GM23338 (cell line): ENCODE results near the gene GPR3. TPM values are rescaled to one million over a fixed set of nuclear protein-coding genes. Genes with fewer than 3 reads are reported as not detected.

Experiments
- ATAC-seq: fragments of 200-7000 bp; cut with Tn5 transposase; 3 replicates; pipeline ENCODE4 v1.9.1; 2020
- DNase-seq: peaks from one replicate; pipeline ENCODE4 v3.0.0-alpha.2; 2015; ENCODE audit warnings: low spot score
- H2AFZ ChIP-seq: fragments of 200-600 bp; sonication (generic); 2 replicates; pipeline ENCODE4 v1.8.0; 2016; ENCODE audit warnings: antibody characterized with exemption, mild to moderate bottlenecking, moderate library complexity
- H3F3A ChIP-seq: fragments of 200-600 bp; sonication (generic); replicated peaks from 2 replicates; pipeline ENCODE4 v1.8.0; 2017; ENCODE audit warnings: antibody characterized with exemption, mixed run types, low read depth
- H3K27ac ChIP-seq: fragments of 200-600 bp; sonication (generic); 2 replicates; pipeline ENCODE4 v1.6.1; 2016; ENCODE audit warnings: low read depth
- H3K27me3 ChIP-seq: fragments of 200-600 bp; sonication (generic); 2 replicates; pipeline ENCODE4 v1.8.0; 2016; ENCODE audit warnings: mild to moderate bottlenecking, mixed run types, moderate library complexity; ENCODE audit not compliant: insufficient read depth
- H3K36me3 ChIP-seq: fragments of 200-600 bp; sonication (generic); 2 replicates; pipeline ENCODE4 v1.8.0; 2016; ENCODE audit warnings: mild to moderate bottlenecking; ENCODE audit not compliant: insufficient read depth
- H3K4me1 ChIP-seq: fragments of 200-600 bp; sonication (generic); 2 replicates; pipeline ENCODE4 v1.8.0; 2016; ENCODE audit warnings: mild to moderate bottlenecking, moderate library complexity; ENCODE audit not compliant: insufficient read depth
- H3K4me2 ChIP-seq: fragments of 200-600 bp; sonication (generic); 2 replicates; pipeline ENCODE4 v1.7.1; 2017; ENCODE audit warnings: mixed run types
- H3K4me3 ChIP-seq: fragments of 200-600 bp; sonication (generic); 2 replicates; pipeline ENCODE4 v1.6.1; 2016; ENCODE audit warnings: mixed run types
- H3K79me2 ChIP-seq: fragments of 200-600 bp; sonication (generic); replicated peaks from 2 replicates; pipeline ENCODE4 v1.8.0; 2017; ENCODE audit warnings: mild to moderate bottlenecking; ENCODE audit not compliant: insufficient read depth
- H3K9me2 ChIP-seq: fragments of 200-600 bp; sonication (generic); 2 replicates; pipeline ENCODE4 v1.8.0; 2017; ENCODE audit not compliant: insufficient read depth
- H4K20me1 ChIP-seq: fragments of 200-600 bp; sonication (generic); replicated peaks from 2 replicates; pipeline ENCODE4 v1.8.0; 2017; ENCODE audit warnings: mild to moderate bottlenecking; ENCODE audit not compliant: insufficient read depth
- H3K27ac Mint-ChIP-seq: 2 replicates; pipeline ENCODE4 v1.8.0; 2020; ENCODE audit warnings: inconsistent platforms, mild to moderate bottlenecking, moderate library complexity, mixed read lengths
- H3K27me3 Mint-ChIP-seq: 3 replicates; pipeline ENCODE4 v1.8.0; 2022; ENCODE audit warnings: low read depth, mild to moderate bottlenecking, moderate library complexity, mixed read lengths, inconsistent platforms; ENCODE audit not compliant: insufficient read depth, poor library complexity
- H3K36me3 Mint-ChIP-seq: 3 replicates; pipeline ENCODE4 v1.8.0; 2021; ENCODE audit warnings: low read depth, mild to moderate bottlenecking, inconsistent platforms, moderate library complexity, mixed read lengths
- H3K4me1 Mint-ChIP-seq: 3 replicates; pipeline ENCODE4 v1.8.0; 2020; ENCODE audit warnings: mild to moderate bottlenecking, inconsistent platforms, mixed read lengths
- H3K4me3 Mint-ChIP-seq: 3 replicates; pipeline ENCODE4 v1.8.0; 2021; ENCODE audit warnings: moderate library complexity, mild to moderate bottlenecking, inconsistent platforms, mixed read lengths
- H3K9me3 Mint-ChIP-seq: 3 replicates; pipeline ENCODE4 v1.8.0; 2020; ENCODE audit warnings: moderate library complexity, mild to moderate bottlenecking, inconsistent platforms, mixed read lengths
- CREB1 ChIP-seq: fragments of 250-450 bp; sonication (Bioruptor Pico); IDR thresholded peaks from 2 replicates; pipeline ENCODE4 v1.5.0; 2020; ENCODE audit warnings: low read depth, mild to moderate bottlenecking, moderate library complexity
- EZH2 ChIP-seq: fragments of 200-600 bp; sonication (generic); IDR thresholded peaks from one replicate; pipeline ENCODE4 v1.8.0; 2017; ENCODE audit warnings: antibody characterized with exemption, mild to moderate bottlenecking, low read depth; ENCODE audit not compliant: unreplicated experiment
- EZH2phosphoT487 ChIP-seq: fragments of 200-600 bp; sonication (generic); IDR thresholded peaks from one replicate; pipeline ENCODE4 v1.8.1; 2018; ENCODE audit warnings: antibody characterized with exemption; ENCODE audit not compliant: unreplicated experiment
- JUNB ChIP-seq: IDR thresholded peaks from one replicate; pipeline ENCODE4 v1.6.1; 2016; ENCODE audit warnings: antibody characterized with exemption; ENCODE audit not compliant: unreplicated experiment
- NANOG ChIP-seq: IDR thresholded peaks from 2 replicates; pipeline ENCODE4 v1.6.1; 2016; ENCODE audit warnings: antibody characterized with exemption, borderline replicate concordance
- STAT1 ChIP-seq: IDR thresholded peaks from one replicate; pipeline ENCODE4 v1.6.1; 2016; ENCODE audit warnings: antibody characterized with exemption; ENCODE audit not compliant: unreplicated experiment
- ZNF114 ChIP-seq: fragments of 250-450 bp; sonication (Bioruptor Pico); IDR thresholded peaks from 2 replicates; pipeline ENCODE4 v1.5.0; 2020; ENCODE audit warnings: mild to moderate bottlenecking, moderate library complexity
- ZNF462 ChIP-seq: fragments of 250-450 bp; sonication (Bioruptor Pico); IDR thresholded peaks from 2 replicates; pipeline ENCODE4 v1.5.0; 2020; ENCODE audit warnings: mild to moderate bottlenecking, moderate library complexity
- polyA plus RNA-seq: library from polyadenylated mRNA; unstranded; fragments of >200 nt; fragmentation: Nextera tagmentation; extraction: Ambion mirVana; gene quantifications from 2 replicates; pipeline ENCODE4 v1.2.1, GENCODE V29; 2016
- total RNA-seq: library from RNA; depleted of rRNA; stranded (reverse); fragments of >200 nt; shearing (Covaris generic); gene quantifications from 2 replicates; pipeline ENCODE4 v1.2.3, GENCODE V29; 2014
- TF ChIP-seq, protein P1 (sequence below): IDR thresholded peaks from 2 replicates; pipeline ENCODE4 v1.6.1; 2016; ENCODE audit warnings: antibody characterized with exemption
- TF ChIP-seq, protein P2 (sequence below): IDR thresholded peaks from one replicate; pipeline ENCODE4 v1.6.1; 2018; ENCODE audit warnings: antibody characterized with exemption; ENCODE audit not compliant: unreplicated experiment

The GPR3 gene
- total and polyA plus RNA-seq, 2 experiments from 2014 or later = 5.9 to 9.1 TPM

DNA sequence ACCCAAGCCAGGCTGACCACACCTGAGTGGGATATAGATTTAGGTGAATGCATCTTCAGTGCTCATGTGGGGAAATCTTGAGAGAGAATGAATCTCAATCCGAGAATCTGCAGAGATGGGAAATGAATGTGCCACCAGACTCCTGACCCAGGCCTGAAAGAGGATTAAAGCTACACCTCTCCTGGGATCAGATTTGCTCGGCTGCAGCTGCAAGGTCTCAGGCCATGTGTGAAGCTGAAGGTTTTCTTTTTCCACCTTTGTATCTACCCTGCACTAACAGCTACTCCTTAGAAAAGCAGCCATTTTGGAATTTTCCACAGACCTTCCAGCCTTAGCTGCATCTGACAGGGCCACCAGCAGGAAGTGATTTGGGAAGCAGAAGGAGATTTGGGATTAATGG is 18.3 kb downstream of the GPR3 start:
- Mint-ChIP-seq H3K9me3 (no peaks in the 10 kb centered on the region), H3K27ac (no peak overlapping the region), H3K4me1 (peaks cover 16% of the 10 kb centered on the region), H3K27me3 (peaks cover 3% of the 10 kb centered on the region), H3K36me3 (peaks cover 78% of the 10 kb centered on the region), H3K4me3 (no peak overlapping the region)
- H3K27me3 ChIP-seq = no peaks in the 10 kb centered on the region
- H3F3A ChIP-seq = no peaks in the 10 kb centered on the region
- H4K20me1 ChIP-seq = no peaks in the 10 kb centered on the region
- H3K4me2 ChIP-seq = no peak overlapping the region
- no peaks in the 10 kb centered on the region for H3K9me2 ChIP-seq
- DNase-seq (no peak), ATAC-seq (no peak)
- peaks cover 22% of the 10 kb centered on the region for H3K36me3 ChIP-seq
- H3K79me2 ChIP-seq = no peaks in the 10 kb centered on the region
- no peak overlapping the region for H2AFZ ChIP-seq
- no peak overlapping the region for H3K4me3 ChIP-seq
- H3K4me1 ChIP-seq = peaks cover 6% of the 10 kb centered on the region; the same call in 1 of the 2 replicates
- no peak overlapping the region for H3K27ac ChIP-seq
- TF ChIP-seq ZNF114 (CRISPR knock-in tag) (no peak), ZNF462 (CRISPR knock-in tag) (no peak), JUNB (no peak), STAT1 (no peak)
- TF ChIP-seq, protein P1, sequence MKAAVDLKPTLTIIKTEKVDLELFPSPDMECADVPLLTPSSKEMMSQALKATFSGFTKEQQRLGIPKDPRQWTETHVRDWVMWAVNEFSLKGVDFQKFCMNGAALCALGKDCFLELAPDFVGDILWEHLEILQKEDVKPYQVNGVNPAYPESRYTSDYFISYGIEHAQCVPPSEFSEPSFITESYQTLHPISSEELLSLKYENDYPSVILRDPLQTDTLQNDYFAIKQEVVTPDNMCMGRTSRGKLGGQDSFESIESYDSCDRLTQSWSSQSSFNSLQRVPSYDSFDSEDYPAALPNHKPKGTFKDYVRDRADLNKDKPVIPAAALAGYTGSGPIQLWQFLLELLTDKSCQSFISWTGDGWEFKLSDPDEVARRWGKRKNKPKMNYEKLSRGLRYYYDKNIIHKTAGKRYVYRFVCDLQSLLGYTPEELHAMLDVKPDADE = no peak

DNA sequence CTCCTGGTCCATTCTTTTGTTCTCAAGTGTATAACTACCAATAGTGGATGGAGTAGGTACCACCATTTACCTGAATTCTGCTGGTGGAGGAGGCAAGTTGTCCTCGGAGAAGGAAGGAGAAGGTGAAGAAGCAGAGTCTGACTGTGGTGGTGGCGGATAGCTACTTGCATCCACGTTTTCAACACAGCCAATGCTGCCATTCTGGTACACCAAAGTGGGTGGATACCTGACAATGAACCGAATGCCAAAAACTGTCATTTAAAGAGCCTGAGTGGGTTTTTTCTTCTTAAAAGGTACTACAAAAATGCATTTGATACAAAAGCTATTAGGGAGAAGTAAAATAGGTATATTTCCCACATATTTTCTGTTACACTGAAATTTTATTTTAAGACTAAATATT is 20.1 kb downstream of the GPR3 start:
- no peak overlapping the region for H2AFZ ChIP-seq
- Mint-ChIP-seq H3K36me3 (peaks cover 90% of the 10 kb centered on the region), H3K27me3 (peaks cover 3% of the 10 kb centered on the region), H3K9me3 (no peaks in the 10 kb centered on the region), H3K27ac (no peak overlapping the region), H3K4me3 (no peak overlapping the region; the same call in 2 of the 3 replicates), H3K4me1 (peaks cover 13% of the 10 kb centered on the region)
- H3K27me3 ChIP-seq = no peaks in the 10 kb centered on the region
- ATAC-seq = no peak
- H3K4me2 ChIP-seq = no peak overlapping the region
- H3K36me3 ChIP-seq = peaks cover 30% of the 10 kb centered on the region
- H4K20me1 ChIP-seq = no peaks in the 10 kb centered on the region
- DNase-seq = no peak
- H3K79me2 ChIP-seq = no peaks in the 10 kb centered on the region
- no peak overlapping the region for H3K27ac ChIP-seq
- H3K4me3 ChIP-seq = no peak overlapping the region
- H3K9me2 ChIP-seq = no peaks in the 10 kb centered on the region
- H3F3A ChIP-seq = 0 out of 2 replicates have a peak, but pooled peaks cover 2% of the 10 kb centered on the region
- 0 out of 2 replicates have a peak, but pooled peaks cover under 1% of the 10 kb centered on the region for H3K4me1 ChIP-seq
- TF ChIP-seq EZH2 = no peak
- TF ChIP-seq EZH2phosphoT487 = no peak
- no peak for TF ChIP-seq CREB1 (CRISPR knock-in tag)
- TF ChIP-seq, protein P1 = no peak
- TF ChIP-seq, protein P2, sequence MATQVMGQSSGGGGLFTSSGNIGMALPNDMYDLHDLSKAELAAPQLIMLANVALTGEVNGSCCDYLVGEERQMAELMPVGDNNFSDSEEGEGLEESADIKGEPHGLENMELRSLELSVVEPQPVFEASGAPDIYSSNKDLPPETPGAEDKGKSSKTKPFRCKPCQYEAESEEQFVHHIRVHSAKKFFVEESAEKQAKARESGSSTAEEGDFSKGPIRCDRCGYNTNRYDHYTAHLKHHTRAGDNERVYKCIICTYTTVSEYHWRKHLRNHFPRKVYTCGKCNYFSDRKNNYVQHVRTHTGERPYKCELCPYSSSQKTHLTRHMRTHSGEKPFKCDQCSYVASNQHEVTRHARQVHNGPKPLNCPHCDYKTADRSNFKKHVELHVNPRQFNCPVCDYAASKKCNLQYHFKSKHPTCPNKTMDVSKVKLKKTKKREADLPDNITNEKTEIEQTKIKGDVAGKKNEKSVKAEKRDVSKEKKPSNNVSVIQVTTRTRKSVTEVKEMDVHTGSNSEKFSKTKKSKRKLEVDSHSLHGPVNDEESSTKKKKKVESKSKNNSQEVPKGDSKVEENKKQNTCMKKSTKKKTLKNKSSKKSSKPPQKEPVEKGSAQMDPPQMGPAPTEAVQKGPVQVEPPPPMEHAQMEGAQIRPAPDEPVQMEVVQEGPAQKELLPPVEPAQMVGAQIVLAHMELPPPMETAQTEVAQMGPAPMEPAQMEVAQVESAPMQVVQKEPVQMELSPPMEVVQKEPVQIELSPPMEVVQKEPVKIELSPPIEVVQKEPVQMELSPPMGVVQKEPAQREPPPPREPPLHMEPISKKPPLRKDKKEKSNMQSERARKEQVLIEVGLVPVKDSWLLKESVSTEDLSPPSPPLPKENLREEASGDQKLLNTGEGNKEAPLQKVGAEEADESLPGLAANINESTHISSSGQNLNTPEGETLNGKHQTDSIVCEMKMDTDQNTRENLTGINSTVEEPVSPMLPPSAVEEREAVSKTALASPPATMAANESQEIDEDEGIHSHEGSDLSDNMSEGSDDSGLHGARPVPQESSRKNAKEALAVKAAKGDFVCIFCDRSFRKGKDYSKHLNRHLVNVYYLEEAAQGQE = no peak
- no peak for TF ChIP-seq ZNF114 (CRISPR knock-in tag)
- TF ChIP-seq JUNB = no peak
- TF ChIP-seq STAT1 = no peak
- no peak for TF ChIP-seq NANOG
